Gastroesophageal sphincter (tissue), 3 donors: ENCODE results near the gene RAD51B.

Source experiments
- POLR2A ChIP-seq, 2 donors: fragments of 450-650 bp; IDR thresholded peaks; one replicate each; pipeline ENCODE4 v1.6.1; 2017; ENCODE audit warnings: antibody characterized with exemption in 2 of 2, mild to moderate bottlenecking in 2 of 2, moderate library complexity in 1 of 2
- POLR2AphosphoS5 ChIP-seq: sonication (generic); formaldehyde crosslinking; IDR thresholded peaks from one replicate; pipeline ENCODE4 v1.6.1; 2017; ENCODE audit warnings: antibody characterized with exemption
- TF ChIP-seq, protein P1 (sequence below), 4 experiments: fragments of 200-600 bp in 2 of 4; fragments of 450-650 bp in 2 of 4; sonication (generic) in 1 of 4; IDR thresholded peaks; one replicate each; pipeline ENCODE4 v1.5.1; 2017 to 2019; ENCODE audit warnings: antibody characterized with exemption in 4 of 4, mild to moderate bottlenecking in 2 of 4, moderate library complexity in 2 of 4

DNA sequence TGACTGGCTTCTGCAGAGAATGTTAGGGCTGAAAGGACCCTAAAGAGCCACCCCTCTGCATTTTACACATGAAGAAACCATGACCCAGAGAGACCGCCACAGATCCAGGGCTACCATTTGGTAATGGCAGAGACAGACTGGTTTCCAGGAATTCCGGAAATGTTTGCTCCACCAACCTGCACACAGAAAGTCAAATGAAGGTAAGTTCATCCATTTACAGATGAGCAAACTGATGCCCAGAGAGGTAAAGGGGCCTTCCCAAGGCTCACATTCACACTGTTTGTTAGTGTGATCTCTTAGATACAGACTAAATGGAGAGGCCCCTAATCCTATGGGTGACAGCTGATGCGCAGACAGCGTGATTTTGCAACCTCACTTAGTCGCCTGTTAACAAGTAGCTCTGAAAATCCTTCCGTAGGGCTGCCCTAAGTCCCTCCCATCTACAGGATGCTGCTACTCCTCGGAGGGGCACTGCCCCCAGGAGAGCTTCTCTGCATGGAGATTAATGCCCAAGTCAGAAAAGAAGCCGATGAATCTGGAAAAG, 939.5 kb downstream of the RAD51B start:
- TF ChIP-seq POLR2A (IDR thresholded peaks at IDR 0.05) (no peak), POLR2AphosphoS5 (no peak)
- TF ChIP-seq, protein P1, sequence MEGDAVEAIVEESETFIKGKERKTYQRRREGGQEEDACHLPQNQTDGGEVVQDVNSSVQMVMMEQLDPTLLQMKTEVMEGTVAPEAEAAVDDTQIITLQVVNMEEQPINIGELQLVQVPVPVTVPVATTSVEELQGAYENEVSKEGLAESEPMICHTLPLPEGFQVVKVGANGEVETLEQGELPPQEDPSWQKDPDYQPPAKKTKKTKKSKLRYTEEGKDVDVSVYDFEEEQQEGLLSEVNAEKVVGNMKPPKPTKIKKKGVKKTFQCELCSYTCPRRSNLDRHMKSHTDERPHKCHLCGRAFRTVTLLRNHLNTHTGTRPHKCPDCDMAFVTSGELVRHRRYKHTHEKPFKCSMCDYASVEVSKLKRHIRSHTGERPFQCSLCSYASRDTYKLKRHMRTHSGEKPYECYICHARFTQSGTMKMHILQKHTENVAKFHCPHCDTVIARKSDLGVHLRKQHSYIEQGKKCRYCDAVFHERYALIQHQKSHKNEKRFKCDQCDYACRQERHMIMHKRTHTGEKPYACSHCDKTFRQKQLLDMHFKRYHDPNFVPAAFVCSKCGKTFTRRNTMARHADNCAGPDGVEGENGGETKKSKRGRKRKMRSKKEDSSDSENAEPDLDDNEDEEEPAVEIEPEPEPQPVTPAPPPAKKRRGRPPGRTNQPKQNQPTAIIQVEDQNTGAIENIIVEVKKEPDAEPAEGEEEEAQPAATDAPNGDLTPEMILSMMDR (IDR thresholded peaks at IDR 0.05) = no peak
